HepG2 (cell line): Measurements from ENCODE around the gene PPP1R27. TPM values are rescaled to one million over a fixed set of nuclear protein-coding genes. Genes with fewer than 3 reads are reported as not detected.

ENCODE experiments used
- ATF5 ChIP-seq: sonication (generic); formaldehyde crosslinking; IDR thresholded peaks from 2 replicates; pipeline ENCODE4 v1.4.0; 2020; ENCODE audit warnings: mild to moderate bottlenecking, low read depth, missing genetic modification reagents
- CENPT ChIP-seq: sonication (generic); formaldehyde crosslinking; IDR thresholded peaks from 2 replicates; pipeline ENCODE4 v1.8.0; 2022; ENCODE audit warnings: low read depth, mild to moderate bottlenecking, moderate library complexity, missing genetic modification reagents
- CENPX ChIP-seq: sonication (generic); formaldehyde crosslinking; IDR thresholded peaks from 2 replicates; pipeline ENCODE4 v1.9.0; 2021; ENCODE audit warnings: mild to moderate bottlenecking, missing genetic modification reagents, moderate library complexity
- ELF1 ChIP-seq: sonication (generic); formaldehyde crosslinking; IDR thresholded peaks from 2 replicates; pipeline ENCODE4 v1.4.0; 2020; ENCODE audit warnings: missing genetic modification reagents
- HMG20A ChIP-seq: IDR thresholded peaks from 2 replicates; pipeline ENCODE4 v1.6.1; 2016; ENCODE audit warnings: borderline replicate concordance
- HNRNPLL ChIP-seq: fragments of 200-400 bp; formaldehyde crosslinking; IDR thresholded peaks from 2 replicates; pipeline ENCODE4 v1.6.1; 2017; ENCODE audit warnings: mild to moderate bottlenecking, low read depth, low read length; ENCODE audit not compliant: poor library complexity, severe bottlenecking
- KDM3A ChIP-seq: IDR thresholded peaks from 2 replicates; pipeline ENCODE4 v1.6.1; 2018; ENCODE audit warnings: low read depth, missing compliant biosample characterization
- PREB ChIP-seq: sonication (generic); formaldehyde crosslinking; IDR thresholded peaks from 2 replicates; pipeline ENCODE4 v1.4.0; 2020; ENCODE audit warnings: missing genetic modification reagents
- SNRNP70 ChIP-seq: fragments of 200-400 bp; formaldehyde crosslinking; IDR thresholded peaks from 2 replicates; pipeline ENCODE4 v1.6.1; 2017; ENCODE audit warnings: mild to moderate bottlenecking, low read depth, low read length, moderate library complexity
- ZNF282 ChIP-seq: fragments of 450-650 bp; IDR thresholded peaks from 2 replicates; pipeline ENCODE4 v1.6.1; 2018; ENCODE audit not compliant: partially characterized antibody
- ZNF318 ChIP-seq: sonication (generic); formaldehyde crosslinking; IDR thresholded peaks from 2 replicates; pipeline ENCODE4 v1.4.0; 2020; ENCODE audit warnings: mild to moderate bottlenecking, missing genetic modification reagents
- ZNF350 ChIP-seq: sonication (generic); formaldehyde crosslinking; IDR thresholded peaks from 2 replicates; pipeline ENCODE4 v1.4.0; 2020; ENCODE audit warnings: mild to moderate bottlenecking, low read depth, missing genetic modification reagents, borderline replicate concordance
- ZNF484 ChIP-seq: sonication (generic); formaldehyde crosslinking; IDR thresholded peaks from 2 replicates; pipeline ENCODE4 v1.5.1; 2020; ENCODE audit warnings: mild to moderate bottlenecking, low read depth, missing genetic modification reagents, borderline replicate concordance
- ZNF768 ChIP-seq: sonication (generic); formaldehyde crosslinking; IDR thresholded peaks from 2 replicates; pipeline ENCODE4 v1.4.0; 2020; ENCODE audit warnings: missing genetic modification reagents
- ZXDC ChIP-seq: sonication (generic); formaldehyde crosslinking; IDR thresholded peaks from 2 replicates; pipeline ENCODE4 v1.5.0; 2020; ENCODE audit warnings: mild to moderate bottlenecking, missing genetic modification reagents
- polyA plus RNA-seq, 8 experiments: library from polyadenylated mRNA; depleted of rRNA in 3 of 8; stranded (reverse) in 7 of 8; unstranded in 1 of 8; fragments of >200 nt; fragmentation: Illumina TruSeq in 4 of 8; extraction: Trizol in 4 of 8; gene quantifications; 2 replicates each; pipeline versions ENCODE4 v1.2.1 to v1.2.3, GENCODE V29; 2011 to 2016; ENCODE audit warnings: low read depth in 4 of 8, missing spikeins in 1 of 8, mixed read lengths in 1 of 8; ENCODE audit not compliant: insufficient read depth in 1 of 8
- total RNA-seq, 5 experiments: library from RNA; depleted of rRNA; stranded (reverse); fragments of >200 nt; fragmentation: Illumina TruSeq; extraction: Trizol; gene quantifications; 2 replicates each; pipeline ENCODE4 v1.2.3, GENCODE V29; 2016; ENCODE audit warnings: low read depth in 1 of 5

The PPP1R27 gene
- total and polyA plus RNA-seq, 2 of the 13 experiments (the other 11 are each of a cell fraction or from before 2014, with no cell fraction given): 0.17 to 1.00 TPM

- peak; percentile 64; the same call in 1 of the 2 replicates for TF ChIP-seq ATF5 (CRISPR knock-in tag)
- TF ChIP-seq PREB (CRISPR knock-in tag): no peak
- TF ChIP-seq ZNF318 (CRISPR knock-in tag): peak; percentile 29; the same call in 1 of the 2 replicates
- no peak for TF ChIP-seq ZNF350
- peak; percentile 16 for TF ChIP-seq KDM3A (CRISPR knock-in tag)
- no peak; the same call in 1 of the 2 replicates for TF ChIP-seq ZNF484
- no peak for TF ChIP-seq HMG20A
- TF ChIP-seq ZNF768 (CRISPR knock-in tag): peak; percentile 58; the same call in 1 of the 2 replicates
- no peak for TF ChIP-seq HNRNPLL
- no peak for TF ChIP-seq ZXDC (CRISPR knock-in tag)
- TF ChIP-seq CENPT (CRISPR knock-in tag): peak; percentile 49; the same call in 1 of the 2 replicates
- TF ChIP-seq SNRNP70: no peak
- TF ChIP-seq ZNF282: no peak
- TF ChIP-seq ELF1 (CRISPR knock-in tag): no peak; the same call in 1 of the 2 replicates
- TF ChIP-seq CENPX (CRISPR knock-in tag): no peak
Measured at GRCh38 chr17:81867170-81867990, 32.5 kb upstream of the PPP1R27 start (continued).
